Measurements from ENCODE around the gene DOCK11.
A peak's percentile ranks its signal among the peaks of the same experiment; 100 is the strongest.

DOCK11 gene

DNA sequence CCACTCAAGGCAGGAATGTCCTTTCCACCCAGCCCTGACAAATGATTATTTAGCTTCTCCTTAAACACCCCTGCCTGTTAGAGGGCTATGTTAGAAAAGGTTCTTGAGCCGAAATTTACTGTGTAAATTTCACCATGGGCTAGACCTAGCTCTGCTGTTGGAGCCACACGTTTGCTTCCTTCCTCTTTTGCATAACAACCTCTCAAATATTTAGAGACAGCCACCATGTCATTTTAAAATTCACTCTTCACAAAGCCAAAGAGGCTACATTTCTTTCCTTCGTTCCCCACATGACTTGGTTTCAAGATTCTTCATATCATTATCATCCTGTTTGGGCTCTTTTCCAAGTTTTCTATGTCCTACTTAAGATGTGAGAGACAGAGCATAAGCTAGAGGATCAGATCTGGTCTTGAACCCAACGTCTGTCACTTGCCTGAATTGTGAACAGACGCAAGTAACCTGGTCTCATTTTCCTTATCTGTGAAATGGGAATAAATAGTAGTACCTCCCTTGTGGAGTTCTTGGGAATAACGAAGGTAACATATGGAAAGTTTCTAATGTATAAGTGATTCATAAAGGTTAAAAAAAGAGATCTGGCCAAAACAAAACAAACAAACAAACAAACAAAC is 6.7 kb downstream of the DOCK11 start:
- no peak for DNase-seq

DNA sequence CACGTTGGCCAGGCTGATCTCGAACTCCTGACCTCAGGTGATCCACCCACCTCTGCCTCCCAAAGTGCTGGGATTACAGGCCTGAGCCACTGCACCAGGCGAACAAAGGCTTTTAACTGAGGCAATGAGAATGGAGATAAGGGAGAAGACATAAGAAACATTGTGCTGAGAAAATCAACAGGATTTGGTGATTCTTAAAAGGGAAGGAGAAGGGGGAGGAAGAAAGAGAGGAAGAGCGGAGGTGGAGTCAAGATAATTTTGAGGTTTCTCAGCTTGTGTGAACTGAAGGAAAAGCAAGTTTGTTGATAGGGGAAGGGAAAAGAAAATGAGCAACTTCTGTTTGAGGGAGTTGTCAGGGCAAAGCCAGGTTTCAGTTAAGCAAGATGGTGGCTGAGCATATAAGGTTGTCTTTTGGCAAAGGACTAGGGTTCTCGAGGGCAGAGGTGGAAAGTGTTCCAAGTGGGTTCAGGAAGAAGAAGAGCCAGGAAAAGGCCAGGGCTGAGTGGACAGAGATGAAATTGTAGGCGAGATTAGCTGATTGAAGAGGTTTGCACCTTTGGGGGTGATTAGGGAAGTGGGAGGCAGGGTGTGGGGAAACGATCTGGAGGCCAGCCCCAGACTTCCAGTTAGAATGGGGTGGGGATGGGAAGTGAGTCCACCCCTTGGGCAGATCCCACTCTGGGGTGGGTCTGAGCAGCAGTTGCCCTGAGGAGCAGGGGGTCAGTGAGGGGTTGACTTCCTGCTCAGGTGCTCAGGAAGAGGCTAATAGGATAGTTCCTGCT is 7.8 kb downstream of the DOCK11 start:
- DNase-seq: no peak

DNA sequence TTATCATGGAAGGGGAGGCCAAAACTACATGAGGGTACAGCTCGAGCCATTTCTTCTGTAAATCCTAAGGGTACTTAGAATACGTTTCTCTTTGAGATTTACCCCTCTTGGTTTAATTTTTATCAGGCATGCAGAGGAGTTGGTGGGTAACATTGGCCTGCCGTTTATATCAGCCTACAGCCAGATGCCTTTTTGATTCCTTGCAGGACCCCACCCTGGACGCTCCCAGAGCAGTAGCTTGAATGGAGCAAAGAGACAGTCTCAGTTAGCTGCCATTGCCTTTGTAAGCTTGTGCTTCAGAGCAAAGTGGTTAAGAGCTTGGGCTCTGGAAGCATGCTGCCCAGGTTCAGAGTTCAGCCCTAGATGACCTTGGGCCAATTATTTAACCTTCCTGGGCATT is 9.0 kb downstream of the DOCK11 start:
- DNase-seq: no peak

DNA sequence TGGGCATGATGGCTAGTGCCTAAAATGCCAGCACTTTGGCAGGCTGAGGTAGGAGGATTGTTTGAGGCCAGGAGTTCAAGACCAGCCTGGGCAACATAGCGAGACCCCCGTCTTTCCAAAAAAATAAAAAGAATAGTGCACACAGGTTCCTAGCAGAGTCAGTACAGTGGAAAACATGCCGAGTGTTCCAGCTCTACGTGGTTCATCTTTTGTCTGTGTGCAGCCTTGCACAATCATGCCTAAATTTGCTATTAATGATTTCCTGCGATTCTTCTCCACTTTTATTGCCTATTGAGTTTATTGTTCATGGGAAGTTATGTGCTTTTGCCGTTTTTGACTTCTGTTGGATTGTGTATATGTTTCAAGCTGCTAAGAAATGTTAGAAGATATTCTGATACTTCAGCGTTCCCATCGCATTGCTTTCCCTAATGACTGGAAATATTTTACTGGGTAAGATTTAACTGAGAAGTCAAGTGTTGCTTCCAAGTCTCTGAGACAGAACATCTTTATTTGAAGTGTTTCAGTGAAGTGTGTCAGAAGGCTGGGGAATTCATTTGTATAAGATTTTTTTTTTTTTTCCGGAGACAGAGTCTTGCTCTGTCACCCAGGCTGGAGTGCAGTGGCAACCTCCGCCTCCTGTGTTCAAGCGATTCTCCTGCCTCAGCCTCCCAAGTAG is 11.3 kb downstream of the DOCK11 start:
- DNase-seq: no peak

DNA sequence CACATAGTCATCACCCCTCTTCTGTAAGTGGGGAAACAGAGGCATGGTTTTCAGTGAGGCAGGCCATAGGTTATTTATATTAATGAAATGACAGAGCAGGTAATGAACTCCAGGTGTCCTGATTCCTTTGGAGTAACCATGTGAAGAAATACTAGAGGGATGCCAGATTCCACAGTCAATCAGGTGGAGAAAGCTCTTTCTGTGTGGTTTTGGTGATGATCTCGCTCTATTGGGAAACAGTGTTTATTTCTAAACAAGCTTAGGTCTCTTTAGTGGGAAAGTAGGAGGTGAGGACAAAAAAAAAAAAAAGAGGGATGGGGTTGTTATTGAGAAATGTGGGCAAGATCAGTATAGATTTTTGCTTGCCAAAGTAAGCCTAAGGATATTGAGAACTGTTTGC is 12.2 kb downstream of the DOCK11 start:
- no peak for DNase-seq

DNA sequence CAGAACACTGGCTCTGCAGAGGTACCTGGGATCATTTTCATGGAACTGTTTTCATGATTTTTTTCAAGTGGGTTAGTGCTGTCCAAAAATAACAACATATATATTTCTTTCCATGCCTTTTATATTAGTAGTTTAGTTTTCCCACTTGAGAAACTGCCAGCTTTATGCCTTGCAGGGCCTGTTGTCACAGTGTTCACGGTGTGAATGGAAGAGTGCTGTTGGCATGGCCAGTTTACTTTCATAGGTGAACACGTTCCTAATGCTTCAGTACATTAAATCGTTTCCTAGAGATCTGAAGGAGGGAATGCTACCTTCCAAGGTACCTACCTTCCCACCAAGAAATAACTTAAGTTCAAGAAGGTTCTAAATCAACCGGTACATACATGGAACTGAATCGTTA is 12.6 kb downstream of the DOCK11 start:
- no peak for DNase-seq

DNA sequence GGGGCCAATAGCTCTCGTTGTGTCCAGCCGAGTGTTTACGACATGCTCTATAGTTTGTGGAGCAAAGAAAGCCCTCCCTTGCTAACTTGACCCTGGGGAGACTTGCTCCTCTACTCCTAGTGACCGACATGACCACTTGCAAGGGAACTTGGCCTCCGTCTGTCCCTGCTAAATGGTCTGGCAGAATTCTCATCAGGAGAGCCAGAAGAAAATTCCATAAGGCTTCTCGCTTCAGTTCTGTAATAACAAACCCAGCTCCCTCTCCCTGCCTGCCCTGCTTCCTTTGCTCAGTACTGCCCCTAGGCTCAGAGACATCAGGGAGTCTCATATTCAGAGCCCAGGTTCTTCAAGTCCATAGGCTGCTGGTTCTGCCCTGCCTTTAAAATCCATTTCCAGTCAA is 13.0 kb downstream of the DOCK11 start:
- DNase-seq: no peak

DNA sequence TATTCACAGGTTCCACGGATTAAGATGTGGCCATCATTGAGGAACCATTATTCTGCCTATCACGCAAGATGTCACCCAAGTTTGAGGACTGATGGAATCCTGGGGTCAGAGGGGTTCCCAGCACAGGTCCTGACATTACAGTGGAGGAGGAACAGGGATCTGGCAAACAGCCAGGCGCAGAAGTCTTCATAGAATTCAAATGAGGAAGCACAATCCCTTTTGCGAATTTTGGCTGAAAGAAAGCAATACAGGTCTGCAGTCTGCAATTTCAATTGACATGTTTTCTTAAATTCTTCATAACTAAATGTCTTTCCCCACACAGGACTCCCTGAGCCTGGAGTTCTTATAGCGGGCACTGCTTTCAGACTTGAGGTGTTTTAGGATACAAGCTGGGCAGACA is 14.5 kb downstream of the DOCK11 start:
- DNase-seq: no peak

DNA sequence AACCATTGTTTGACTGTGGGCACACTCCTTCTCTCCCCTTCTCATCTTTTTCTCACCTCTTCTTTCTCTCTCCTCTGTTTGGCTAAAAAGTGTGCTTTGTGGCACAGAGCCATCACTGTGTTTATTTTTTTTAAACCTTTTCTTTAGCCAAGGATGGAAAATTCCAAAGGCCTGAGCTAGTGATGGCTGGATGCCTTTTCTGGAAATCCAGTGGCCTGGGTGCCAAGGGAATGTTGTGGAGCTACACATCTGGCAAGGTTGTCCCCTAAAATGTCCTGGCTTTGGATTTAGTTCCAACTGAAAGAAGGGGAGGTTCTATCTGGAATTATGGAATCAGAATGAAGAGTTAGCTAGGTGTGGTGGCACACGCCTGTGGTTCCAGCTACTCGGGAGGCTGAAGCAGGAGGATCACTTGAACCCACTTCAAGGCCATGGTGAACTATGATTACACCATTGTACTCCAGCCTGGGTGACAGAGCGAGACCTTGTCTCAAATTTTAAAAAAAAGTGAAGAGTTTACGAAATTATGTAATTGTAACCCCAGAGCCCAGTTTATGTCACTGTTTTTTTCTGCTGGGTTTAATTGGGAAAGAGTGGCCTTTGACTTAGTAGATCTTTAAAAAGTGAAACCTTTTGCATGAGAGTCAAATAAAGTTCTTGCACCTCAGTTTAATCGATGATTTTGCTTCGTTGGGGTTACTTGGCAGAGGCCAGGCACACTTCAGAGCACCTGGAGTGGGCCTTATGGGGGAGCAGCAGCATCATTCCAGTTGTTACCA is 17.7 kb downstream of the DOCK11 start:
- DNase-seq: no peak

DNA sequence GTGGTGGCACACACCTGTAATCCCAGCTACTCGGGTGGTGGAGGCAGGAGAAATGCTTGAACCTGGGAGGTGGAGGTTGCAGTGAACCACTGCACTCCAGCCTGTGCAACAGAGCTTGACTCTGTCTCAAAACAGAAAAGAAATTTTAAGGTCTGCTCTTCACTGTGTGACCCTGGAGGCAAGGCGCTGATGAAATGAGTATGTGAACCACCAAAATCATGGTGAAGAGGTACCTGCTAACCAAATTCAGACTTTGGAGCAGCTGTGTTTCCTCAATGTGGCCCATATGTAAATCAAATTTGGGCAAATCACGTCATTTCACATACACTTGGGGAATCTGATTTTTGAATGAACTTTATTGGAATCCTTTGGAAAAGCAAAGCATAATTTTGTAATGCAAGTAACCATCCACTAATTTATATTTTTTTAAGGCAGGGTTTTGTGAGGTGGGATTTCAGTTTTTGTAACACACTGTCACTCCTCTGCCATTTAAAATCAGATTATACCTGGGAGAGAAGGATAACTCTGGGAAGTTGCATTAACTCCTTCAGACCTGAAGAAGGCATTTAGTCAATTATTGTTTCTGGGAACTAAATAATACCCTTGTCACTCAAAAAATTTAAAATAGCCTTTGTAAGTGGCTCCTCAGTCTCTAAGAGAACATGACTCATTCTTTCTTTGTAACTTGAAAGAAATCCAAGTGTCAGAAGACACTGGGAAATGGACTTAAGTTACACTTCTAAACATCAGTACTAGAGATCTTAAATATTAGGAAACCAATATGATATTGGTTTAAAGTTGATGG is 24.0 kb downstream of the DOCK11 start:
- no peak for DNase-seq

DNA sequence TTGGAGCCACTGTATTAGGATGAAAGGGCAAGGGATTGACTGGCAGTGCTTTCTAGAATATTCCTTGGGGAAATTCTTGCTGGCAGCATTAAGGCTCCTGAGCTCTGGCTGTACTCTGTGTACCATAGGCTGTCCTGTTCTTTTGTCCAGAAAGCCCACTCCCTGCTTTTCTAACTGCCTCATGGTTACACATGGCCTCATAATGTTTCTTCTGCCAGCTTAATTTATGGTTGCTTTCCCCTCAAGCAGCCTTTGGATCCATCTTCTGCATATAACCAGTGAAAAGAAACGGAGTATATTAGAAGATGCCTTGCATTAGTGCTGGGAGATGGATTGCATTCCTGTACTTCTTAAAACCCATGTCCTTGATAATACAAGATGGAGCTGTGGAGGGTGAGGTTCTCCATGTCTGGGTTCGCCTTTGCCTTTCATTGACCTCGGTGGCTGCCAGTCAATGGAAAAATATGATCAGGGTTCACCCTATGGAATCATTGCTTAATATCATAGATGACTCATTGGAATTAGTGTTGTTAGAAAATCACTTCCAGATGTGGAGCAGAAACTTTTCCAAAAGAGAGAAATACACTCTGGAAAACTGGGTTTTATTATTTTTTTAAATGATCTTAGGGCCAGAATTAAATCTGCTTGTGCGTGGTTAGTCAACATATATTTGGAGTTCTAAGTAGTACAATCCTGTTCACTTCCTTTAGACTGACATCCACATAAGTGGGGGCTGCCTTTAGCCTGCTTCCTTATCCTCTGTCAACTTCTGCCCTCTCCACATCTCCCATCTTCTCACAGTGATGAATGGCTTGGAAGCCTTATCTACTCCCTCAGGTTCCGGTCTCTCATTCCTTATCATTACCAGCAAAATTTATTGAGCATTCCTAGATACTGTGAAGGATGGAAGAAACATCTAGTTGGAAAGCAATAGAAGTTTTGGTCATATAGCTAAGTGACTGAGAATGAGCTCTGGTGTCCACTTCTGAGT is 24.9 kb downstream of the DOCK11 start:
- no peak for DNase-seq

DNA sequence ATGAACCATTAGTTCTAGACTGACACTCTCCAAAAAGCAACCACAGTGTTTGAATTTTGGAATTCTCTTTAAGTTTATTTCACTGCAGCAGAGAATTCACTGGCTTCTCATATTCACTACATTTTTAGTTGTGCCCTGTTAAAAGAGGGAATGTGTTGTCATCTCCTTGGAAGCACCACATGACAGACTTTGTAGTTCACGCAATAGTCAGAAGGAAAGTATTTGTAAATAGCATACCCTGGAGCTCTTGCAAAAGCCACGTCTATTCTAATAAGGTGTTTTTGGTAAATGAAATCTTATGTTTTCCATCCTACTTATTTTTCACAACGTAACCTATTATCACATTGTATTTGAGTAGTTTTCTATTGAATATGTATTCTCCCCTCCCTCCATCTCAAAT is 25.8 kb downstream of the DOCK11 start:
- DNase-seq: no peak

DNA sequence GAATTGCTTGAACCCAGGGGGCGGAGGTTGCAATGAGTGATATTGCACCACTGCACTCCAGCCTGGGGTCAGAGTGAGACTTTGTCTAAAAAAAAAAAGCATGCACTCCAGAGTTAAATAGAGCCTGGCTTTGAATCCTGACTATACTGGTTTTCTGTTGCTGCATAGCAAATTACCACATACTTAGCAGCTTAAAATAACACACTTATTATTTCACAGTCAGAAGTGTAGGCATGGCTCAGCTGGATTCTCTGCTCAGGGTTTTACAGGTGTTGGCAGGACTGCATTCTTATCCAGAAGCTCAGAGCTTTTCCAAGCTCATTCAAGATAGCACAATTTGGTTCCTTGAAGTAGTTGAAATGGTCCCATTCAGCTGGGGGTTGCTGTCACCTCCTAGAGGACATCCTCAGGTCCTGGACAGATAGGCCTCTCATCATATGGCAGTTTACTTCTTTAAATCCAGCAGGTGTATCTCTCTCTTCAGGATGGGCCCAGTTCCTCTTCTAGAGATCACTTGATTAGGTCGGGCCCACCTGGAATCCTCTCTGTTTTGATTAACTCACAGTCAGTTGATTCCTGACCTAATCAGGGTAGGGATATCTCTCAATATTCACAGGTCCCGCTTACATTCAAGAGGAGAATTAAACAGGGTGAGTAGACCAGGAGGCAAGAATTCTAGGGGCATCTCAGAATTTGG is 26.8 kb downstream of the DOCK11 start:
- DNase-seq: no peak

DNA sequence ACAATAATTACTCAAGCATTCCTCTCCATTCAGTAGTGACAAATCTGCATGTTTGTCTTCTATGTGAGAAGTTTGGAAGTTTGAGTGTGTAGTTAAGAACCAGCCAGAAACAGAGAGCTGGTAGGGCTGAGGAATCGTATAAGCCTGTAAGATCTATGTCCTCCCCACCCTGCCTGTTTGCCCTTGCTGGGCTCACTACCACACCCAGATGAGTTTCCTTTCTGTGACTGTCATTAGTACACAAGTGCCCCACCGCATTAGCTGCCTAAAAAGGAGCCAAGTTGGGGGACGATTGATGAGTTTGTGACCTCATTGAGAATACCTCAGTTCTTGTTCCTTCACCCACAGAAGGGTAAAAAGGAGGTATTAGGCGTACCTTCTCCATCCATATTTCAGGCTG is 28.3 kb downstream of the DOCK11 start:
- DNase-seq: no peak

DNA sequence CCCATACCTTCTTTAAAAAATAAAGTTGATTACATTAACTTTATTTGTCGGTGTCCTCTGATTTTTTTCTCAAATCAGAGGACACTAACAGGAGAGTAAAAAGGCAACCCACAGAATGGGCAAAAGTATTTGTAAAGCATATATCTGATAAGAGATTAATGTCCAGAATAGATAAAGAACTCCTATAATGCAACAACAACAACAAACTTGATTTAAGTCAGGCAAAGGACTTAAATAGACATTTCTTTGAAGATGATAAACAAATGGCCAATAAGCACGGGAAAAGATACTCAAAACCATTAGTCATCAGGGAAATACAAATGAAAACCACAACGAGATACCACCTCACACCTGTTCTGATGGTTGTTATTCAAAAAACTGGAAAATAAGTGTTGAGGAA is 28.7 kb downstream of the DOCK11 start:
- no peak for DNase-seq

DNA sequence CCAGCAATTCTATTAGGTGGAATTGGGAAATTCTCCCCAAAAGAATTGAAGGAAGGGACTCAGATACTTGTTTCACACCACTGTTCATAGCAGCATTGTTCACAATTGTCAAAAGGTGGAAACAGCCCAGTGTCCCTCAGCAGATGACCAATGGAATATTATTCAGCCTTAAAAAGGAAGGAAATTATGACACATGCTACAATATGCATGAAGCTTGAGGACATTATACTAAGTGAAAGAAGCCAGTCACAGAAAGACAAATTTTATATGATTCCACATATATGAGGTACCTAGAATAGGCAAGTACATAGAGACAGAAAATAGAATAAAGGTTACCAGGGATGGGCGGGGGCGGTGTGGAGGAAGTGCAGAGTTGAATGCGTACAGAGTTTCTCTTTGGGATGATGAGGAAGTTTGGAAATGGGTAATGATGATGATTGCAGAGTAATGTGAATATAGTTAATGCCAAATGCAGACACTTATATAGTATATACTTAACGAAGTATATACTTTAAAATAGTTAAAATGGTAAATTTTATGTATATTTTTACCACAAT is 29.6 kb downstream of the DOCK11 start:
- no peak for DNase-seq

DNA sequence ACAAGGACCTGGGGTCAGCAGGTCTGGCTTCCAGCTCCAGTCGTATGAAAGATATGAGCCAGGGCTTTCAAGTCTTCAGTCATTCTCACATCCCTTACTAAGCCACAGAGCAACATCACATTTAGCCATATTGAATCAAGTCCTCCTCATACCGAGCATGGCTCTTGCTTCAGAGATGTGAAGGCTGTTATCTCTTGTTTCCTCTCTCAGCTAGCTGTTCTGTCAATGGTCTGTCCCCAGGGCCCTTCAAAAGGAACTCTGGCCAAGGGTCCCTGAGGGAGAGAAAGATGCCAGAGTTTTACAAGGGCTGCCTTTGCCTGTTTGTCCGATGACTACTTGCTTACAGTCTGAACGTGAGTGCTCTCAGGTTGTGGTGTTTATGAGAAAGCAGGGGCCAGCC is 30.5 kb downstream of the DOCK11 start:
- DNase-seq: no peak

DNA sequence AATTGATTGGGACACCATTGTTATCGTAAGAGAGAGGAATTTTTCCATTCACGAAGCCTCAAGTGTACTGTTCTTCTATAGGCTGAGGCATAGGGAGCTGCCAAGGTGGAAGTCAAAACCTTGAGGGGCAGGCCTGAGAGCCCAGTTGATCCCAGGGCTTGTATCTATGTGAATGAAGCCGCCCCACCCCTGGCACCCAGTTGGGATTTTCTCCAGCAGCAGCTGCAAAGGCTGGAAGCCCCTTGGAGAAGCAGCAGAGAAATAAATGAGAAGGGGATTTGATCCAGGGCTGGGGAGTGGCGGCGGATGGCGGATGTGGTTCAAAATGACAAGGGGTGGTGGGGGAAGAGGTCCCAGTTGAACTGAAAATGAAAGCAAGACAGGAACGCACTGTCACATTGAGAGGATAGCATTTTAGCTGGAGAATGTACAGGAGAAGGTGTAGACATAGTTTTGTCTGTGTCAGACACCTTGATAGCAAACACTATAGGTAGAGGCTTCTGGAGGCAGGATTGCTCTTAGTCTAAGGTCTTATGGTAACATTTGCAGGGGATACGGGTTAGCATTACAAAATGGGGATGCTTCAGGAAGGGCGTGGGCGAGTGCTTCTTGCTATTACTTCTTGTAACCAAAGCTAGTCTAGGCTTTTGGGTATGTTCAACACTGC is 32.6 kb downstream of the DOCK11 start:
- peak; percentile 74 for DNase-seq

DNA sequence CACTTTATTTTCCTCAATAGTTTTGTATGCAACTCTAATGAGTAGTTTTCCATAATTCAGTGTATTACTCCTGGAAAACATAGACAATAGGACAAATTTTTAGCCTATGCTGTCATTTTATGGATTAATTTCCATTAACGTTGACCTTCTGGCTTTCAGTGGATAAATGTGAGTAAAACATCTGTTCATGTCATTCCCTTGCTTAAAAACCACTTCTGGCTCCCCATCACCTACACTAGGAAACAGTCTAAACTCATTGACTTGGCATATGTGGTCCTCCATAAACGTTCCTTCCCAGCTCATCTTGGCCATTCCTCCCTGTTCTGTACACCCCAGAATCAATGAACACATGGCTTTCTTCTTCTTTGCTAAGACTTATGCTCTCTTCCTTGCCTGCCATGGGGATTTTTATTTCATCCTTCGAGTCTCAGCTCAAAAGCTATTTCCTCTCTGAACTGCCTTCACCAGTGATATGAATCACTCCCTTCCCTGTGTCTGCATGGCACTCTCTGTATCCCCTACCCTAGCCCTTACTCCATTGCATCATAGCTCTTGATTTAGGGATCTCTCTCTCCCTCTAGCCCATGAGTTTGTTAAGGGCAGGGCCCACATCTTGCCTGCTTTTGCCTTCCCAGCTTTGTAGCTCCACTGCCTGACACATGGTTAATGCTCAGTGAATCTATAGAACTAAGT is 34.8 kb downstream of the DOCK11 start:
- DNase-seq: no peak
